HEK293 (cell line): Measurements from ENCODE around the gene SKA2.

Source experiments
- CTCF ChIA-PET: fragments of 350-600 bp; formaldehyde crosslinking; extraction: SDS; loops from one replicate; lab custom pipeline; 2021; ENCODE audit warnings: antibody characterized with exemption; lab: Yijun Ruan, JAX
- POLR2A ChIA-PET: fragments of 300-600 bp; formaldehyde crosslinking; extraction: SDS; loops from one replicate; lab custom pipeline; 2020; ENCODE audit warnings: antibody characterized with exemption, inconsistent platforms; lab: Yijun Ruan, JAX
- H3K27ac ChIP-seq: fragments of 200-500 bp; sonication (Bioruptor generic); 2 replicates; pipeline ENCODE4 v1.5.1; 2014; ENCODE audit warnings: low read depth, low read length, control low read depth, inconsistent platforms; ENCODE audit errors: extremely low read depth
- H3K36me3 ChIP-seq, 2 experiments: fragments of 200-500 bp in 1 of 2; sonication (Bioruptor generic) in 1 of 2; 1 replicate in 1 of 2; 2 replicates in 1 of 2; pipeline ENCODE4 v1.5.1; 2014 to 2017; ENCODE audit warnings: inconsistent platforms in 2 of 2, low read length in 2 of 2; ENCODE audit not compliant: control insufficient read depth in 2 of 2, insufficient read depth in 1 of 2
- H3K4me1 ChIP-seq: fragments of 200-500 bp; sonication (Bioruptor generic); 2 replicates; pipeline ENCODE4 v1.5.1; 2014; ENCODE audit warnings: mild to moderate bottlenecking, low read length, inconsistent platforms; ENCODE audit not compliant: control insufficient read depth, insufficient read depth
- H3K4me3 ChIP-seq: 2 replicates; pipeline ENCODE4 v1.5.1; 2011; ENCODE audit warnings: low read depth, mild to moderate bottlenecking, control low read depth, low read length, moderate library complexity
- H3K9me3 ChIP-seq: fragments of 200-500 bp; sonication (Bioruptor generic); 2 replicates; pipeline ENCODE4 v1.5.1; 2014; ENCODE audit warnings: low read depth, low read length, inconsistent platforms; ENCODE audit not compliant: control insufficient read depth, insufficient read depth
- BCL6B ChIP-seq: fragments of 450-650 bp; formaldehyde crosslinking; IDR thresholded peaks from 2 replicates; pipeline ENCODE4 v1.5.1; 2017; ENCODE audit warnings: missing biosample characterization, missing genetic modification characterization
- EGR2 ChIP-seq: fragments of 450-650 bp; formaldehyde crosslinking; IDR thresholded peaks from 2 replicates; pipeline ENCODE4 v1.5.1; 2016; ENCODE audit warnings: low read depth, missing biosample characterization, missing genetic modification characterization
- GLIS1 ChIP-seq: fragments of 450-650 bp; formaldehyde crosslinking; IDR thresholded peaks from 2 replicates; pipeline ENCODE4 v1.5.1; 2016; ENCODE audit warnings: missing biosample characterization, missing genetic modification characterization
- GLIS2 ChIP-seq: fragments of 450-650 bp; formaldehyde crosslinking; IDR thresholded peaks from 2 replicates; pipeline ENCODE4 v1.5.1; 2016; ENCODE audit warnings: missing biosample characterization, missing genetic modification characterization
- HOXD13 ChIP-seq: sonication (generic); formaldehyde crosslinking; IDR thresholded peaks from 2 replicates; pipeline ENCODE4 v1.8.0; 2022; ENCODE audit warnings: missing genetic modification reagents, borderline replicate concordance
- IKZF3 ChIP-seq: fragments of 450-650 bp; IDR thresholded peaks from 2 replicates; pipeline ENCODE4 v1.5.0; 2018; ENCODE audit warnings: missing biosample characterization, mild to moderate bottlenecking, missing genetic modification characterization, moderate library complexity
- KLF17 ChIP-seq: fragments of 450-650 bp; formaldehyde crosslinking; IDR thresholded peaks from 2 replicates; pipeline ENCODE4 v1.5.1; 2016; ENCODE audit warnings: missing biosample characterization, missing genetic modification characterization
- PRDM1 ChIP-seq: fragments of 450-650 bp; formaldehyde crosslinking; IDR thresholded peaks from 2 replicates; pipeline ENCODE4; 2016; ENCODE audit warnings: missing biosample characterization, missing genetic modification characterization
- PRDM6 ChIP-seq: fragments of 450-650 bp; formaldehyde crosslinking; IDR thresholded peaks from 2 replicates; pipeline ENCODE4 v1.5.1; 2017; ENCODE audit warnings: missing biosample characterization, missing genetic modification characterization
- SP2 ChIP-seq: fragments of 450-650 bp; formaldehyde crosslinking; IDR thresholded peaks from 2 replicates; pipeline ENCODE4 v1.5.1; 2016; ENCODE audit warnings: missing biosample characterization, missing genetic modification characterization
- TRIM28 ChIP-seq: IDR thresholded peaks from 2 replicates; pipeline ENCODE4 v1.6.1; 2011; ENCODE audit warnings: low read length, control low read depth, borderline replicate concordance
- ZBTB17 ChIP-seq: fragments of 450-650 bp; formaldehyde crosslinking; IDR thresholded peaks from 2 replicates; pipeline ENCODE4 v1.5.1; 2016; ENCODE audit warnings: missing biosample characterization, missing genetic modification characterization
- ZBTB26 ChIP-seq: fragments of 450-650 bp; formaldehyde crosslinking; optimal IDR thresholded peaks from 2 replicates; pipeline ENCODE3; 2016; ENCODE audit warnings: missing biosample characterization, mild to moderate bottlenecking, missing genetic modification characterization
- ZFHX2 ChIP-seq: fragments of 450-650 bp; formaldehyde crosslinking; conservative IDR thresholded peaks from 2 replicates; pipeline ENCODE4 v1.5.1; 2016; ENCODE audit warnings: missing biosample characterization, missing genetic modification characterization
- ZFP3 ChIP-seq: fragments of 450-650 bp; formaldehyde crosslinking; IDR thresholded peaks from 2 replicates; pipeline ENCODE4 v1.5.1; 2016; ENCODE audit warnings: low read depth, missing biosample characterization, missing genetic modification characterization
- ZNF239 ChIP-seq: fragments of 450-650 bp; formaldehyde crosslinking; IDR thresholded peaks from 2 replicates; pipeline ENCODE4 v1.5.1; 2016; ENCODE audit warnings: missing biosample characterization, missing genetic modification characterization
- ZNF366 ChIP-seq: fragments of 450-650 bp; formaldehyde crosslinking; conservative IDR thresholded peaks from 2 replicates; pipeline ENCODE4 v1.5.1; 2016; ENCODE audit warnings: missing biosample characterization, missing genetic modification characterization
- ZNF391 ChIP-seq: fragments of 450-650 bp; formaldehyde crosslinking; IDR thresholded peaks from 2 replicates; pipeline ENCODE4 v1.5.1; 2016; ENCODE audit warnings: low read depth, missing biosample characterization, missing genetic modification characterization, borderline replicate concordance
- ZNF510 ChIP-seq: fragments of 450-650 bp; formaldehyde crosslinking; IDR thresholded peaks from 2 replicates; pipeline ENCODE4 v1.5.1; 2018; ENCODE audit warnings: mild to moderate bottlenecking, missing genetic modification characterization, missing biosample characterization; ENCODE audit not compliant: insufficient replicate concordance
- ZNF600 ChIP-seq: fragments of 450-650 bp; formaldehyde crosslinking; IDR thresholded peaks from 2 replicates; pipeline ENCODE4 v1.5.1; 2016; ENCODE audit warnings: missing biosample characterization, missing genetic modification characterization
- TF ChIP-seq, protein P1 (sequence below): fragments of 450-650 bp; formaldehyde crosslinking; IDR thresholded peaks from 2 replicates; pipeline ENCODE4 v1.5.1; 2016; ENCODE audit warnings: missing biosample characterization, missing genetic modification characterization
- TF ChIP-seq, protein P2 (sequence below): fragments of 450-650 bp; formaldehyde crosslinking; IDR thresholded peaks from 2 replicates; pipeline ENCODE4 v1.5.1; 2016; ENCODE audit warnings: missing biosample characterization, missing genetic modification characterization

Gene SKA2

GRCh38 chr17:59154292-59154720 is 680 bp downstream of the SKA2 start:
- POLR2A ChIA-PET = interaction anchor here (0.6 to 4.2 kb wide), 16 partner anchors 9 to 636 kb away, joined by 3 to 56 read pairs (median 6); partner anchors contain the start of genes CLTC, GDPD1, SMG8 and TRIM37
- H3K4me1 ChIP-seq = peaks cover 23% of the 10 kb centered on the region
- peak overlapping the region; percentile 98 for H3K27ac ChIP-seq
- CTCF ChIA-PET = interaction anchor here (1.0 kb wide), 1 partner anchor 59 kb away, joined by 3 read pairs; no protein-coding TSS in a partner anchor
- H3K9me3 ChIP-seq = no peaks in the 10 kb centered on the region
- peak; percentile 99 for TF ChIP-seq PRDM1 (tag by site-specific recombination)
- TF ChIP-seq IKZF3 = peak; percentile 50
- TF ChIP-seq GLIS1 (tag by site-specific recombination) = peak; percentile 48
- peak; percentile 92 for TF ChIP-seq ZNF600 (tag by site-specific recombination)
- peak; percentile 96 for TF ChIP-seq ZFHX2 (tag by site-specific recombination)
- peak; percentile 55 for TF ChIP-seq ZBTB26
- TF ChIP-seq, protein P1, sequence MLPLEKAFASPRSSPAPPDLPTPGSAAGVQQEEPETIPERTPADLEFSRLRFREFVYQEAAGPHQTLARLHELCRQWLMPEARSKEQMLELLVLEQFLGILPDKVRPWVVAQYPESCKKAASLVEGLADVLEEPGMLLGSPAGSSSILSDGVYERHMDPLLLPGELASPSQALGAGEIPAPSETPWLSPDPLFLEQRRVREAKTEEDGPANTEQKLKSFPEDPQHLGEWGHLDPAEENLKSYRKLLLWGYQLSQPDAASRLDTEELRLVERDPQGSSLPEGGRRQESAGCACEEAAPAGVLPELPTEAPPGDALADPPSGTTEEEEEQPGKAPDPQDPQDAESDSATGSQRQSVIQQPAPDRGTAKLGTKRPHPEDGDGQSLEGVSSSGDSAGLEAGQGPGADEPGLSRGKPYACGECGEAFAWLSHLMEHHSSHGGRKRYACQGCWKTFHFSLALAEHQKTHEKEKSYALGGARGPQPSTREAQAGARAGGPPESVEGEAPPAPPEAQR (tag by site-specific recombination) = no peak
- 0 out of 2 replicates have a peak, but pooled peaks have one; percentile 32 for TF ChIP-seq SP2 (tag by site-specific recombination)
- TF ChIP-seq ZBTB17 (tag by site-specific recombination) = peak; percentile 65
- TF ChIP-seq ZFP3 (tag by site-specific recombination) = no peak
- peak; percentile 92 for TF ChIP-seq EGR2 (tag by site-specific recombination)
- TF ChIP-seq ZNF366 (tag by site-specific recombination) = peak; percentile 63
- TF ChIP-seq ZNF510 (tag by site-specific recombination) = no peak
- TF ChIP-seq GLIS2 (tag by site-specific recombination) = peak; percentile 71
- TF ChIP-seq TRIM28 = no peak
- peak overlapping the region; percentile 49 for H3K4me3 ChIP-seq
- peaks cover 0 to 4% of the 10 kb centered on the region in 2 experiments; a peak in 1 of 3 replicates for H3K36me3 ChIP-seq

DNA sequence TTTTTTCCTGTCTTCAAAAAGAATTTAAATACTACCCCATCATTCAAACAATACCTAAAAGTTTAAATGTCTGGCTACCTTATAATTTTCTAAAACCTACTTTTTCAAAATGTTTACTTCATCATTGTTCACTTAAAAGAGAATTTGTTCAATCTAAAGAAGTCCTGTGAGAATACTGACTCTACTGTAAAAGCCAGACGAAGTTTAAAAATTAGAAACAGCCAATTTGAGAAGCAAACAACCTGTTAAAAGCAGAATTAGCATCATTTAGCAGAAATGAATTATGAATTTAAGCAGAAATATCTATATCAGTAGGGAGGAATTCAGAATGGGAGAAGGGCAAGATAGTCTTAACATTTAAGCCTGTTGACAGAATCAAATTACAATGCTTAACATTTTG is 2.1 kb downstream of the SKA2 start:
- TF ChIP-seq PRDM6 = peak; percentile 91
- TF ChIP-seq HOXD13 = no peak
- TF ChIP-seq, all 188 proteins: peak for 1
- Histone ChIP-seq H3K4me3 (peak overlapping the region; percentile 49), H3K9me3 (no peaks in the 10 kb centered on the region), H3K27ac (no peak overlapping the region), H3K36me3 (peaks cover 0 to 10% of the 10 kb centered on the region in 2 experiments; a peak in 1 of 3 replicates), H3K4me1 (peaks cover 23% of the 10 kb centered on the region)
- POLR2A ChIA-PET = interaction anchor here (0.6 to 3.0 kb wide), 3 partner anchors 59 to 685 kb away, joined by 7 to 30 read pairs (median 7); no protein-coding TSS in a partner anchor
- CTCF ChIA-PET = interaction anchor here (0.6 kb wide), 1 partner anchor 605 kb away, joined by 5 read pairs; no protein-coding TSS in a partner anchor

GRCh38 chr17:59151591-59151990 is 3.4 kb downstream of the SKA2 start:
- Histone ChIP-seq H3K27ac (no peak overlapping the region), H3K9me3 (no peaks in the 10 kb centered on the region), H3K4me3 (peak overlapping the region; percentile 12; the same call in 1 of the 2 replicates), H3K36me3 (peaks cover 0 to 15% of the 10 kb centered on the region in 2 experiments; a peak in 1 of 3 replicates), H3K4me1 (peaks cover 23% of the 10 kb centered on the region)
- CTCF ChIA-PET = interaction anchor here (0.6 to 1.2 kb wide), 5 partner anchors 8 to 633 kb away, joined by 3 to 5 read pairs (median 4); no protein-coding TSS in a partner anchor
- POLR2A ChIA-PET = interaction anchor here (0.6 to 3.0 kb wide), 5 partner anchors 9 to 465 kb away, joined by 3 to 11 read pairs (median 3); partner anchors contain the start of genes RAD51C, TEX14 and TRIM37
- no peak for TF ChIP-seq ZNF391 (tag by site-specific recombination)
- TF ChIP-seq BCL6B = no peak
- TF ChIP-seq KLF17 (tag by site-specific recombination) = no peak
- no peak for TF ChIP-seq ZNF239 (tag by site-specific recombination)
- TF ChIP-seq, protein P2, sequence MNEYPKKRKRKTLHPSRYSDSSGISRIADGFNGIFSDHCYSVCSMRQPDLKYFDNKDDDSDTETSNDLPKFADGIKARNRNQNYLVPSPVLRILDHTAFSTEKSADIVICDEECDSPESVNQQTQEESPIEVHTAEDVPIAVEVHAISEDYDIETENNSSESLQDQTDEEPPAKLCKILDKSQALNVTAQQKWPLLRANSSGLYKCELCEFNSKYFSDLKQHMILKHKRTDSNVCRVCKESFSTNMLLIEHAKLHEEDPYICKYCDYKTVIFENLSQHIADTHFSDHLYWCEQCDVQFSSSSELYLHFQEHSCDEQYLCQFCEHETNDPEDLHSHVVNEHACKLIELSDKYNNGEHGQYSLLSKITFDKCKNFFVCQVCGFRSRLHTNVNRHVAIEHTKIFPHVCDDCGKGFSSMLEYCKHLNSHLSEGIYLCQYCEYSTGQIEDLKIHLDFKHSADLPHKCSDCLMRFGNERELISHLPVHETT (tag by site-specific recombination) = no peak
